Activated T-cell treated with anti-CD3 and anti-CD28 coated beads for 4 hours (primary cell): ENCODE results near the gene TPR.

Source experiments
- DNase-seq: peaks from one replicate; pipeline ENCODE4 v3.0.0-alpha.2; 2020

Gene TPR

DNA sequence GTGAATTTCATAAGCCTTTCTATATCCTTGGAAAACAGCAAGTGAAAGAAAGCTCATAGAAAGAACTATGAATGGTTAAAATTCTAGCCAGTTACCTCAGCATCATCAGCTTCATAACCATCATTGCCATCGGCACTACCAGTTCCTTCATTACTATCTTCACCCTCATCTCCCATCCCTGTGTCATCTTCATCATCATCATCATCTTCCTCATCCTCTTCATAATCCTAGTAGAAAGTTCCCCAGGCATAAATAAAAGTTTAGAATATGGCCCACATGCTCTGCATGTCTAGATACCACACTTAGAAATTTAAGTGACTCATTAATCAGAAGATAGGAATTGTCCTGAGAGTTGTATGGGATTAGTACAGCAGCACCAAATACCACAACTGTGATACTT is 49.0 kb downstream of the TPR start:
- no peak for DNase-seq

DNA sequence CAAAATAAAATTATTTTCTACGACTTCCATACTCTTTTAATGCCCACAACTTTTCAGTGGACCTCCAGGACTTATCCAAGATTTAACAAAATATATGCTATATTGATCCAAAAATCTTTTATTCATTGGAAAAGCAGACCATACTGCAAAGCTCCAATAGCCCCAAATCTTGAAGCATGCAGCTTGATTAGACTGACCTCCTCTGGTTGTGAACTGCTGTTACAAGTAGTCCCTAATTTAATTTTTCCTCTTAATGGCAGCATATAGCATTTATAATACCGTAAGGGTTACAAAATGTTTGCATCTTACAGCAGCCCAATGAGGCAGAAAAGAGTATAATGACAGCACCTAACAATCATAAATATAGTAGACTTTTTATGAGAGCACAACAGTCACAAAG is 49.8 kb downstream of the TPR start:
- DNase-seq: no peak

GRCh38 chr1:186323865-186324264 is 51.2 kb downstream of the TPR start:
- no peak for DNase-seq

- DNase-seq: no peak
These were observed 59.5 kb downstream of the TPR start for GRCh38 chr1:186315570-186315969.

DNA sequence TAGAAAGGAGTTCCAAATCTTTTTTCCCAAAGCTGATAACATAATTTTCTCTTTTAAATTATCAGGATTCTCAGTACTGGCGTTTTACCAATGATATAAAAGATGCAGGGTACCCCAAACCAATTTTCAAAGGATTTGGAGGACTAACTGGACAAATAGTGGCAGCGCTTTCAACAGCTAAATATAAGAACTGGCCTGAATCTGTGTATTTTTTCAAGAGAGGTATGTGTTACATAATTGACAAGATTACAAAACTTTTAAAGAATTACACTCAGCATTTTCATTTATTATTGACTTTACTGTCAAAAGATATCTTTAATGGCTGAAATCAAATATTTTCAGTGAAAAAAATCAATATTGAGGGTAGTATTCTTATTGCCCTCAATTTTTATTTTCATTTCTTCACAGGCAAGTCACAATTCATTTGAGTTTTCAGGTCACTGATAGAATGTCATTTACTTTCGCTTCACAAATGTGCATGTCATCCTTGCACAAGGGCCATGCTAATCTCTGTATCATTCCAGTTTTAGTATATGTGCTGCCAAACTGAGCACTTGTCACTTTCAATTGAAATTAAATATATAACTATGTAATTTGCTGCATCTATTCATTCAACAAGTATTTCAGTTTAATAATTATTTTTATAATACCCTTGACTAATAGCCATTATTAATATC is 63.5 kb downstream of the TPR start:
- DNase-seq: no peak

DNA sequence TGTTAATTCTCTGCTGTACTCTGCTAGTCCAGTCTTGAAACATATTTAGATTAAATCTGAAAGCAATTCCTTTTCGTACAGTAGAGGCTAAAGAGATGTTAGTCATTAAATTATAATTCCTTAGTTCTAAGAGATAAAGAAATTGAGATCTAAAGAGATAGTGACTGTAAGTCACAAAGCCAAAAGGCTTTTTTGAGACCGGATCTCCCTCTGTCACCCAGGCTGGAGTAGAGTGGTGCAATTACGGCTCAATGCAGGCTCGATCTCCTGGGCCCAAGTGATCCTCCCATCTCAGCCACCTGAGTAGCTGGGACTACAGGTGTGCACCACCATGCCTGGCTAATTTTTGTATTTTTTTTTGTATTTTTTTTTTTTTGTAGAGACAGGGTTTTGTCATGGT is 64.7 kb downstream of the TPR start:
- DNase-seq: no peak

DNA sequence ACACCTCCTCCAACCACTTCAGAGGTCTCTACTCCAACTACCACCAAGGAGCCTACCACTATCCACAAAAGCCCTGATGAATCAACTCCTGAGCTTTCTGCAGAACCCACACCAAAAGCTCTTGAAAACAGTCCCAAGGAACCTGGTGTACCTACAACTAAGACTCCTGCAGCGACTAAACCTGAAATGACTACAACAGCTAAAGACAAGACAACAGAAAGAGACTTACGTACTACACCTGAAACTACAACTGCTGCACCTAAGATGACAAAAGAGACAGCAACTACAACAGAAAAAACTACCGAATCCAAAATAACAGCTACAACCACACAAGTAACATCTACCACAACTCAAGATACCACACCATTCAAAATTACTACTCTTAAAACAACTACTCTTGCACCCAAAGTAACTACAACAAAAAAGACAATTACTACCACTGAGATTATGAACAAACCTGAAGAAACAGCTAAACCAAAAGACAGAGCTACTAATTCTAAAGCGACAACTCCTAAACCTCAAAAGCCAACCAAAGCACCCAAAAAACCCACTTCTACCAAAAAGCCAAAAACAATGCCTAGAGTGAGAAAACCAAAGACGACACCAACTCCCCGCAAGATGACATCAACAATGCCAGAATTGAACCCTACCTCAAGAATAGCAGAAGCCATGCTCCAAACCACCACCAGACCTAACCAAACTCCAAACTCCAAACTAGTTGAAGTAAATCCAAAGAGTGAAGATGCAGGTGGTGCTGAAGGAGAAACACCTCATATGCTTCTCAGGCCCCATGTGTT is 66.6 kb downstream of the TPR start:
- DNase-seq: no peak

- no peak for DNase-seq
These were observed 67.6 kb downstream of the TPR start for GRCh38 chr1:186307445-186307844.

GRCh38 chr1:186306533-186306932 is 68.5 kb downstream of the TPR start:
- no peak for DNase-seq

GRCh38 chr1:186304982-186305949 is 69.8 kb downstream of the TPR start:
- no peak for DNase-seq

GRCh38 chr1:186303911-186304310 is 71.1 kb downstream of the TPR start:
- no peak for DNase-seq

DNA sequence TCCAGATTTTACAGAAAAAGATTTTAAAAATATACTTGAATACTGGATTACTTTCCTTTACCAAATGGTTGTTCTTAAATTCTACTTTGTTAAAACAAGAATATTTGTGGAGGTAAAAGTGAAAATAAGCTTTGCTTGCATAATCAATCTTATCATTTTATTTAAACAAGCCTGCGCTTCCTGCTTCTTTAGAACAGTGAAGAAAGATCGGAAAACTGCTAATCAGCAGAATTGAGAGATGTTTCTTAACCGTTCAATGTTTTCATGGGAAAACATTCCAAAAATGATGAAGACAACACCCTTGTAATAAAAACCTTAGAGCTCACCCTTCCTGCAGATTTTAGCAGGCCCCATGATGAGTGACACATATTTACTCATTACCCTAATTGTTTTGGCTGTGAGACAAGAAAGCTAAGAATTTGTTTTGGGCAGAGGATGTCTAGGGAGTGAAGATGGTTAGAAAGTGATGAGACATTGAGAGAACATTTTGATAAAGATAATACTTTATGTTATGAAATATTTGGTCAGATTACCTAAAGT is 72.6 kb downstream of the TPR start:
- no peak for DNase-seq

GRCh38 chr1:186301448-186301847 is 73.6 kb downstream of the TPR start:
- no peak for DNase-seq

GRCh38 chr1:186300056-186300455 is 75.0 kb downstream of the TPR start:
- DNase-seq: no peak

GRCh38 chr1:186299570-186299969 is 75.5 kb downstream of the TPR start:
- DNase-seq: no peak

DNA sequence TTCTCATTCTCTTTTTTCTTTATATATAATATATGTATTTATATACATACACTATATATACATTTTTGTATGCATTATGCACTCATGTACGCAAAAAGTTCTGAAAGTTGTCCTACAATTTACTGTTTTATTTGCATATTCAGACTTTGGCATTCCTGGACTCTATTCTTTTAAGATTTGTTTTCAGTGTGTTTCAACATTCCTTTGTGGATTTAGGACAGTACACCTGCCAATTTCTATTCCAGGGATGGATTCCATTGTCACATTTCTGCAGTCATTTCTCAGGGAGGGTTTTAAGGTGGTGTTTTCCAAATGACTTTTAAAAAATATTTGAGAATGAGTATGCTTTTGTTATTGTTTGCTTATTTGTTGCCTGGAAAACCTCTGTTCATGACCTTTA is 76.2 kb downstream of the TPR start:
- no peak for DNase-seq

GRCh38 chr1:186297439-186298045 is 77.5 kb downstream of the TPR start:
- no peak for DNase-seq

- no peak for DNase-seq
These were observed 79.1 kb downstream of the TPR start, which contains the start of gene PRG4 for GRCh38 chr1:186295980-186296379. PRG4 (plus strand) TSS chr1:186296279.

GRCh38 chr1:186292875-186293274 is 82.2 kb downstream of the TPR start:
- DNase-seq: no peak

GRCh38 chr1:186291271-186291670 is 83.8 kb downstream of the TPR start:
- no peak for DNase-seq

- no peak for DNase-seq
These were observed 85.0 kb downstream of the TPR start for GRCh38 chr1:186289943-186290545.
